Inflammatory macrophage (primary cell): ENCODE data around the gene ZNF845.
"Not testable (repeated sequence)": the region's sequence is repeated elsewhere in the genome, so short reads cannot be mapped to it uniquely, and the experiment has no call there.

Experiments used
- DNase-seq, 2 donors: peaks; one replicate each; pipeline ENCODE4 v3.0.0-alpha.2; 2020 to 2022

Gene ZNF845

GRCh38 chr19:53381376-53381775, 47.8 kb downstream of the ZNF845 start:
- no peak for DNase-seq

DNA sequence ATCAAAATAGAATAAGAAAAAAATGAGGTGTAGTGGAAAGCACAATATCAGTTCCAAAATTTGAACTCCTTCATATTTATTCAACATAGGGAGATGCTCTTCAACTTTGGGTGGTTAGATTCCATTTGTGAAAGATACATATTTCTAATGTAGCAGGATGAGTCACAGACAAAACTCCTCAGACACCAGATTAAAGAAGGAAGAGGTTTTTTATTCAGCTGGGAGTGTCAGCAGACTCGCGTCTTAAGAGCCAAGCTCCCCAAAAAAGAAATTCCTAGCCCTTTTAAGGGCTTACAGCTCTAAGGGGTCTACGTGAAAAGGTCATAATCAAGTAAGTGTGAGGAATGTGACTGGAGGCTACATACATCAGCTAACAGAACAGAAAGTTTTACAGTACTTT, 54.6 kb downstream of the ZNF845 start:
- no peak for DNase-seq

- DNase-seq: no peak
Measured at GRCh38 chr19:53388904-53389303, 55.4 kb downstream of the ZNF845 start.

DNA sequence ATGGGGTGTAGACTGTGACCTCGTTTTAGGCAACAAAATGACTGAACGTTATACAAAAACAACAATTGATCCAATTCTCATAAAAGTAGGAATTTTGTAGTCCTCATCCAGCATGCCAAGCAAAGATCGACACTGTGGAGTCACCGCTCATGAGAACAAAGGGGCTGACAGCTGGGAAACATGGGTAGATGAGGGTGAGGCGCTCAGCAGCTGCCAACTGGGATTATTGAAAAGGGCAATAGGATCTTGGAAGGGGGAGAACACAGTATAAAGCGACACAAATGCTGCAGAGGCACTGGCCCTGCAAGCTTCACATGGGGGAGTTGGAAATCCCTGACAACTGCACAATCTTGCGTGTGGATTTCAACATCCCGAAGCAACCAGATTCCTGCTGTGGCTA, 56.0 kb downstream of the ZNF845 start:
- DNase-seq: no peak

DNA sequence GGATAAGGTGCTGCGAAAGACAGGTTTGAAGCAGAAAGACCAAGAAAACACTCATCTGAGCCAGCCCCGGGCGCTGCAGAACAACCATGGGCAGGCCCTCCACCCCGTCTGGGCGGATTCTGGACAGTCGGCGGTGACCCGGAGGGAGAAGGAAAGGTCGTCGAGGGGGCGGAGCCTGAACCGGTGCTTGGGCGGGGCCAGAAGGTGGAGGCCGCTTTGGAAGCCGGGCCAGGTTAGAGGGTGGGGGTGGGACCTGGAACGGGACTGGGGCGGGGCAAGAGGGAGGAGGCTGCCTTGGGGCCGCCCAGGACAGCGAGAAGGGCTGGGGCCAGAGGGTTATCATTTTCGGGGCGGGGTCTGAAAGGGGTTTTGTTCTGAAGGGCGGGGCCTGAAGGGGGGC, 56.4 kb downstream of the ZNF845 start:
- no peak for DNase-seq

GRCh38 chr19:53394522-53394973, 61.0 kb downstream of the ZNF845 start:
- DNase-seq: peak in 1 of 2 donors; percentile 27

- peak; percentile 92 to 94 for DNase-seq
Measured at GRCh38 chr19:53394974-53395839, 61.7 kb downstream of the ZNF845 start, which contains the start of gene ZNF765. ZNF765 (plus strand) TSS chr19:53395149; CDS start chr19:53398016, 2,867 bp downstream.

DNA sequence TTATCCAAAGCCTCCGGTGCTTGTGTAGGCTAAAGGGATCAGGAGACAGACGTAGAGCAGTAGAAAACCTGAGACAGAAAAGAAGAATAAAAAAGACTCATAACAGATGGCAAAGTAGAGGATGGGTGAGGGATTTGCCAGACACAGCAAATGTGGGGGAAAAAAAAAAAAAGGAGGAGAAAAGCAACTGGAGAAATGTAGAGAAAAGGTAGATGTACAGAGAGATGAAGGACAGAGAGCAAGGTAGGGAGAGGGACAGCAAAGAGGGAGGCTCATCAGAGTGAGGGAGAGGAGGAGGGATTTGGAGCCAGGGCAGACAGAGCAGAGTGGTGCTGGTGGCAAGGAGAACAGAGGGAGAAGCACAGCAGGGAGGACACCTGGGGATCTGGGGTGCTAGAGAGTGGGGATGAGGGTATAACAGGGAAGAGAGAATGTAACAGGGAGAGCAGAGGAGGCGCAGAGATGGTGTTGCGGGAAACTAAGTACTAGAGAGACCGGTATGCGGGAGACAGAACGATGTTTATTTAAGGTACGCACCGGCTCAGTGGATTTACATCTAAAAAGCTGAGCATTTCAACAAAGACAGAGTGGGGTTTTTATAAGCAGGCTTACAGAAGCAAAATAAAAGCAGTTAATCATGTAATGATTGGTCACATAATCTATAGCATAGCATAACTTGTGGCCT, 62.4 kb downstream of the ZNF845 start:
- not testable (repeated sequence) for DNase-seq

DNA sequence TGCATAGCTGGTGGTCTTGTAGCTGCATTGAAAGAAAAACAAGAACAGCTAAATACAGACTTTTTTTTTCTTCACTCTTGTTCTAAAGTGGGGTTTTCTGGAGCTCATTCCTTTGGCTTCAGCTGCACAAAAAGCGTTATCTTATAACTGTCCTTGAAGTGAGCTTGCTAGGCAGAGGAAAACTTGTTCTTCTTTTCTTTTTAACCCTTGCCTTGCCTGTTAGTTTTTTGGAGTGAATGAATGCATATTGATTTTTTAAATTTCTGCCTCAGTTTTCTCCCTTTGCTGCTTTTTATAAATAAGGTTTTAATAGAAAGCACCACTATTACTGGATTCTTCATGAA, 62.9 kb downstream of the ZNF845 start:
- DNase-seq: no peak

DNA sequence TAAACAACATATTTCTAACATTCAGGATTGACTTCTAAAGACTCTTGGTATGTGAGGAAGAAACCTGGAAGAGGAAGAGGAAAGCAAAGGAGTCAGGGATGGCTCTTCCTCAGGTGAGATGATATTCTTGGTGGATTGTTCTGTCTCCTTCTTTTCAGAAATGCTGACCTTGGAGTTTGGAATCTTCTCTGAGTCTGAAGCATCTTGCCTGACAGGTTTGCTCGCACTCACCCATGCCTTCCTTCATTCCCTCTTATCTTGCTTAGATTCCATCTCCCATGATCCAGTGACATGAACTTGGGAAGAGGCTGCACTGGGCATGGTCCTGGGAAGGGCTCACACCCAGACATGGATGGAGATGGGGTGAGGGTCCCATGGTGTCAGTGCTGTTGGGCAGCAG, 64.4 kb downstream of the ZNF845 start:
- DNase-seq: not testable (repeated sequence)
